OCI-LY7 (cell line): Measurements from ENCODE around the gene PPA1. TPM values are rescaled to one million over a fixed set of nuclear protein-coding genes. Genes with fewer than 3 reads are reported as not detected.

Experiments
- BruUV-seq: library from RNA; stranded (reverse); fragments of 400-500 nt; replicated peaks from 2 replicates; lab custom pipeline; 2021; lab: Mats Ljungman, UMichigan
- CTCF ChIA-PET: fragments of 300-600 bp; sonication (Branson Sonifier 250); formaldehyde crosslinking; loops from one replicate; lab custom pipeline; 2022; ENCODE audit warnings: antibody characterized with exemption; ENCODE audit not compliant: unreplicated experiment; lab: Charles Lee
- POLR2A ChIA-PET: fragments of 300-600 bp; sonication (Branson Sonifier 250); formaldehyde crosslinking; loops from one replicate; lab custom pipeline; 2022; ENCODE audit warnings: antibody characterized with exemption; lab: Charles Lee
- DNase-seq: peaks from one replicate; pipeline ENCODE4 v3.0.0-alpha.2; 2015; ENCODE audit warnings: low spot score
- H2AFZ ChIP-seq: fragments of 200-600 bp; sonication (generic), shearing (Covaris generic); 2 replicates; pipeline ENCODE4 v1.6.1; 2014; ENCODE audit warnings: mild to moderate bottlenecking, antibody characterized with exemption, low read length, moderate library complexity
- H3K27ac ChIP-seq: fragments of 200-600 bp; sonication (generic); 2 replicates; pipeline ENCODE4 v1.5.1; 2014; ENCODE audit warnings: mixed run types, low read depth, mild to moderate bottlenecking, moderate library complexity, low read length, inconsistent platforms; ENCODE audit not compliant: poor library complexity, severe bottlenecking
- H3K36me3 ChIP-seq: fragments of 200-600 bp; sonication (generic); 2 replicates; pipeline ENCODE4 v1.6.1; 2014; ENCODE audit warnings: mild to moderate bottlenecking, antibody characterized with exemption, low read length, moderate library complexity, mixed read lengths; ENCODE audit not compliant: insufficient read depth
- H3K4me1 ChIP-seq: fragments of 200-600 bp; sonication (generic); 2 replicates; pipeline ENCODE4 v1.5.1; 2014; ENCODE audit warnings: mild to moderate bottlenecking, low read length; ENCODE audit not compliant: insufficient read depth, poor library complexity, severe bottlenecking
- H3K4me2 ChIP-seq: fragments of 200-600 bp; sonication (generic); 2 replicates; pipeline ENCODE4 v1.6.1; 2014; ENCODE audit warnings: mild to moderate bottlenecking, low read length
- H3K4me3 ChIP-seq: fragments of 200-600 bp; sonication (generic); 2 replicates; pipeline ENCODE4 v1.5.1; 2014; ENCODE audit warnings: mild to moderate bottlenecking, low read depth, low read length; ENCODE audit not compliant: poor library complexity, severe bottlenecking
- H3K79me2 ChIP-seq: fragments of 200-600 bp; sonication (generic); 2 replicates; pipeline ENCODE4 v1.6.1; 2016; ENCODE audit warnings: low read depth, mild to moderate bottlenecking, low read length, moderate library complexity, mixed read lengths; ENCODE audit not compliant: insufficient read depth
- H3K9me2 ChIP-seq: fragments of 200-600 bp; sonication (generic); 2 replicates; pipeline ENCODE4 v1.6.1; 2016; ENCODE audit warnings: mild to moderate bottlenecking, low read length, mixed read lengths; ENCODE audit not compliant: insufficient read depth
- H3K9me3 ChIP-seq: fragments of 200-600 bp; sonication (generic); 2 replicates; pipeline ENCODE4 v1.6.1; 2014; ENCODE audit warnings: mild to moderate bottlenecking, mixed run types, low read length, mixed read lengths
- H4K20me1 ChIP-seq: fragments of 200-600 bp; sonication (generic); 2 replicates; pipeline ENCODE4 v1.6.1; 2014; ENCODE audit warnings: mild to moderate bottlenecking, antibody characterized with exemption, low read length, moderate library complexity, mixed read lengths; ENCODE audit not compliant: insufficient read depth
- CTCF ChIP-seq: fragments of 200-600 bp; sonication (generic); conservative IDR thresholded peaks from 2 replicates; pipeline ENCODE4 v1.5.1; 2014; ENCODE audit warnings: mild to moderate bottlenecking, antibody characterized with exemption, low read length, moderate library complexity, mixed read lengths
- EZH2phosphoT487 ChIP-seq: fragments of 200-600 bp; sonication (generic); IDR thresholded peaks from 2 replicates; pipeline ENCODE4 v1.6.1; 2018; ENCODE audit warnings: low read depth, borderline replicate concordance, mild to moderate bottlenecking, mixed run types, antibody characterized with exemption, low read length, moderate library complexity, mixed read lengths
- intact Hi-C: fragments of 100-400 bp; cut with micrococcal nuclease; formaldehyde crosslinking; loops from one replicate; pipeline ENCODE4 v1.10.0; 2022; ENCODE audit not compliant: unreplicated experiment
- total RNA-seq, 2 experiments: library from RNA; depleted of rRNA in 1 of 2; stranded (reverse); fragments of >200 nt in 1 of 2; shearing (Covaris generic) in 1 of 2; gene quantifications; 2 replicates each; pipeline ENCODE4 v1.2.3, GENCODE V29; 2014 to 2022

PPA1 gene
- total RNA-seq, 2 experiments from 2014 or later = 215 to 223 TPM

- Histone ChIP-seq H3K9me2 (no peaks in the 10 kb centered on the region), H3K4me3 (no peak overlapping the region), H3K27ac (no peak overlapping the region), H3K79me2 (no peaks in the 10 kb centered on the region), H2AFZ (no peak overlapping the region), H3K4me1 (no peaks in the 10 kb centered on the region), H3K9me3 (no peaks in the 10 kb centered on the region), H3K4me2 (no peak overlapping the region), H3K36me3 (peaks cover 14% of the 10 kb centered on the region), H4K20me1 (no peaks in the 10 kb centered on the region)
- no peak for TF ChIP-seq EZH2phosphoT487
- no peak for TF ChIP-seq CTCF
- POLR2A ChIA-PET = interaction anchor here (0.5 to 1.0 kb wide), 5 partner anchors 10 to 997 kb away, joined by 3 to 4 read pairs (median 3); no protein-coding TSS in a partner anchor
- no peak for DNase-seq
- no TSS peak for BruUV-seq
- intact Hi-C loops = no loop called here
- CTCF ChIA-PET = interaction anchor here (0.5 kb wide), 1 partner anchor 552 kb away, joined by 4 read pairs; no protein-coding TSS in a partner anchor
These were observed 40.8 kb downstream of the PPA1 start for GRCh38 chr10:70192326-70192968.

DNA sequence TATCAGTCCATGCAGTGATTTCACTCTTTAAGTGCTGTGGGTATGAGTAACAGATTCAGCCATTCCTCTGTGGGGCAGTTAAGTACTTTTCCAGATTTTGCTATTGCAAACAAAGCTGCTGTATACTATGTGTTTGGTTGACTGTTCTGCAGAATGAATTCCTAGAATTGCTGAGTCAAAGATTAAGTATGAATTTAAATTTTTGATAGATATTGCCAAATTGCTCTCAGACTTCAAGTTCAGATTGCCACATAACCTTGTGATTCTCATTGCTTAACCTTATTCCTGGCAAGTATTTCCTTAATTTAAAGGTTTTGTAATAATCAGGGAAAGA is 41.3 kb downstream of the PPA1 start:
- H3K9me3 ChIP-seq = no peaks in the 10 kb centered on the region
- H3K36me3 ChIP-seq = peaks cover 9% of the 10 kb centered on the region
- H3K4me1 ChIP-seq = no peaks in the 10 kb centered on the region
- H3K27ac ChIP-seq = no peak overlapping the region
- no peak for DNase-seq
- H2AFZ ChIP-seq = no peak overlapping the region
- no peaks in the 10 kb centered on the region for H3K79me2 ChIP-seq
- no peaks in the 10 kb centered on the region for H3K9me2 ChIP-seq
- TF ChIP-seq CTCF (no peak), EZH2phosphoT487 (no peak)
- no peak overlapping the region for H3K4me2 ChIP-seq
- no peak overlapping the region for H3K4me3 ChIP-seq
- BruUV-seq = no TSS peak
- H4K20me1 ChIP-seq = no peaks in the 10 kb centered on the region
- ChIA-PET CTCF (no interaction called here), POLR2A (interaction anchor here (1.0 kb wide), 1 partner anchor 40 kb away, joined by 3 read pairs; no protein-coding TSS in a partner anchor)
- intact Hi-C loops = no loop called here
